ENCODE data around the gene PAM16. TPM values are rescaled to one million over a fixed set of nuclear protein-coding genes. Genes with fewer than 3 reads are reported as not detected.

PAM16 gene
- total and polyA plus RNA-seq, 2 of the 8 experiments (the other 6 are each of a cell fraction or from before 2014, with no cell fraction given) = 78.3 to 198 TPM

- H3K79me1 ChIP-seq (ENCODE audit: low read depth, low read length) = peaks cover 7% of the 10 kb centered on the region; the same call in 1 of the 2 replicates
- no peak overlapping the region for H2BK20ac ChIP-seq (ENCODE audit: low read length)
- ChIA-PET POLR2A (ENCODE audit: partially characterized antibody) (interaction anchor here (1.0 to 25.6 kb wide), 5 partner anchors 13 to 49 kb away, joined by 3 to 403 read pairs (median 3); partner anchors contain the start of genes PAM16 and TFAP4), CTCF (ENCODE audit: partially characterized antibody) (interaction anchor here (0.6 to 10.5 kb wide), 8 partner anchors 7 to 101 kb away, joined by 3 to 132 read pairs (median 7); partner anchors contain the start of gene TFAP4)
- no peak overlapping the region for H2AFZ ChIP-seq (ENCODE audit: low read length)
- no peak overlapping the region for H4K91ac ChIP-seq (replicated peaks; ENCODE audit: insufficient read length, low read length)
- H3K23me2 ChIP-seq (ENCODE audit: low read depth, low read length) = peaks cover 3% of the 10 kb centered on the region; the same call in 1 of the 2 replicates
- H3K27ac ChIP-seq (ENCODE audit: low read depth, low read length) = no peak overlapping the region
- H4K5ac ChIP-seq (ENCODE audit: insufficient read length, low read depth, low read length) = no peak overlapping the region
- DNase-seq (ENCODE audit: low read depth in 1 of 2, low spot score in 2 of 2) (no peak), FAIRE-seq (no peak)
- H3K23ac ChIP-seq (ENCODE audit: insufficient read length) = no peak overlapping the region
- H3K18ac ChIP-seq (ENCODE audit: extremely low read depth, low read length) = no peak overlapping the region
- H3K4me2 ChIP-seq (ENCODE audit: insufficient read depth in 1 of 2, low read depth in 2 of 2, low read length in 2 of 2) = no peak overlapping the region
- H3K56ac ChIP-seq (replicated peaks; ENCODE audit: insufficient read length, low read depth, low read length) = no peak overlapping the region
- H2BK12ac ChIP-seq (ENCODE audit: low read depth, low read length) = no peak overlapping the region
- no peak overlapping the region for H3K4ac ChIP-seq (replicated peaks; ENCODE audit: insufficient read length, low read depth, low read length)
- no peak overlapping the region for H3K14ac ChIP-seq (ENCODE audit: insufficient read length)
- H2BK5ac ChIP-seq (ENCODE audit: low read depth, low read length) = no peak overlapping the region
- H3K36me3 ChIP-seq (ENCODE audit: control insufficient read depth in 2 of 4, insufficient read depth in 4 of 4, low read length in 3 of 4) = peaks cover 0 to 8% (median under 1%) of the 10 kb centered on the region in 4 experiments; a peak in 2 of 8 replicates
- H3K4me1 ChIP-seq (replicated peaks in 1 of 4; ENCODE audit: control insufficient read depth in 3 of 4, insufficient read depth in 4 of 4, low read length in 3 of 4) = peaks cover 4 to 16% (median 7%) of the 10 kb centered on the region in 4 experiments
- H2BK15ac ChIP-seq (ENCODE audit: low read length) = no peak overlapping the region
- peaks cover 0 to 4% of the 10 kb centered on the region in 2 experiments; a peak in 1 of 4 replicates for H3K79me2 ChIP-seq (ENCODE audit: control insufficient read depth in 1 of 2, insufficient read depth in 2 of 2, low read length in 2 of 2)
- no peaks in the 10 kb centered on the region for H3K9me3 ChIP-seq (ENCODE audit: insufficient read depth in 2 of 2, low read depth in 1 of 2, low read length in 1 of 2)
- 92% methylated on average over 4 of the region's 6 CpGs; no CpG with 5 or more reads in 1 of the 2 experiments for WGBS, 2 experiments (ENCODE audit: extremely low coverage in 1 of 2, insufficient coverage in 1 of 2, insufficient read length in 1 of 2, insufficient replicate concordance in 2 of 2, low coverage in 1 of 2, low lambda C conversion rate in 2 of 2, missing lambda C conversion rate in 1 of 2)
- H2AK5ac ChIP-seq (ENCODE audit: low read depth, low read length) = no peak overlapping the region
- no peak overlapping the region for H2BK120ac ChIP-seq (replicated peaks; ENCODE audit: low read depth, low read length)
- H3K4me3 ChIP-seq (ENCODE audit: extremely low read depth in 1 of 4, insufficient read depth in 2 of 4, low read depth in 3 of 4, low read length in 4 of 4) = no peak overlapping the region
- no peak overlapping the region for H4K8ac ChIP-seq (ENCODE audit: extremely low read depth, insufficient read depth, low read length)
- H3K27me3 ChIP-seq (replicated peaks in 1 of 4; ENCODE audit: control insufficient read depth in 3 of 4, extremely low read depth in 1 of 4, insufficient read depth in 3 of 4, low read length in 3 of 4) = no peaks in the 10 kb centered on the region
- no peak overlapping the region for H3K9ac ChIP-seq (replicated peaks in 1 of 4; ENCODE audit: extremely low read depth in 1 of 4, low read depth in 3 of 4, low read length in 3 of 4)
- peaks cover 0 to 5% of the 10 kb centered on the region in 2 experiments for H4K20me1 ChIP-seq (replicated peaks in 1 of 2; ENCODE audit: control insufficient read depth in 1 of 2, insufficient read depth in 2 of 2, low read length in 2 of 2)
- TF ChIP-seq POLR2AphosphoS5 (IDR thresholded peaks at IDR 0.05; ENCODE audit: low read depth, low read length) = no peak
- TF ChIP-seq CEBPB (IDR thresholded peaks at IDR 0.05; ENCODE audit: low read depth, low read length) = no peak
- TF ChIP-seq RAD21 (IDR thresholded peaks at IDR 0.05 in 1 of 2, conservative IDR thresholded peaks at IDR 0.05 in 1 of 2; ENCODE audit: low read depth in 2 of 2, low read length in 2 of 2) = no peak
- TF ChIP-seq USF2 (IDR thresholded peaks at IDR 0.05; ENCODE audit: low read length) = no peak
- no peak for TF ChIP-seq NRF1 (IDR thresholded peaks at IDR 0.05; ENCODE audit: low read depth, low read length)
- no peak for TF ChIP-seq SIN3A (conservative IDR thresholded peaks at IDR 0.05 in 1 of 2, IDR thresholded peaks at IDR 0.05 in 1 of 2; ENCODE audit: low read depth in 1 of 2, low read length in 2 of 2)
Observed at GRCh38 chr16:4301968-4302367, 49.2 kb downstream of the PAM16 start.
